ENCODE results near the gene CCDC81. TPM values are rescaled to one million over a fixed set of nuclear protein-coding genes. Genes with fewer than 3 reads are reported as not detected.

CCDC81 gene
- polyA plus RNA-seq, 1 experiment: 1.7 TPM

DNA sequence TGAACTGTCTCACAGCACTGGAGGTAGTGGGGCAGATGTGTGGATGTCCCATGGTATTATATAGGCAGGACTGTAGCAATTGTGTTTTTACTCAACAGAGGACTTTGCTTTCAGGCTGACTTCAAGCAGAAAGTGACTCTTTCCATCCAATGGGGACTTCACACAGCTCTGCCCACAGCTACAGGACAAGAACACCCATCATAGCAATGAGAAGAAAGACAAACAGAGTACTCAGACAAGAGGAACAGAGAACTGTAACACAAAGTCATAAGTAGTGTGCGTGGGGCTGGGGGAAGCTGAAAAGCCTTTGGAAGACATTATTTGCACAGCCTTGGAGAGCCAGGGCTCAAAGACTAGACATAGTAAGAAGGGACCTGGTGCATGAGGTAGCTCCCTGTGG is 70.3 kb downstream of the CCDC81 start:
- TF ChIP-seq, protein P1, sequence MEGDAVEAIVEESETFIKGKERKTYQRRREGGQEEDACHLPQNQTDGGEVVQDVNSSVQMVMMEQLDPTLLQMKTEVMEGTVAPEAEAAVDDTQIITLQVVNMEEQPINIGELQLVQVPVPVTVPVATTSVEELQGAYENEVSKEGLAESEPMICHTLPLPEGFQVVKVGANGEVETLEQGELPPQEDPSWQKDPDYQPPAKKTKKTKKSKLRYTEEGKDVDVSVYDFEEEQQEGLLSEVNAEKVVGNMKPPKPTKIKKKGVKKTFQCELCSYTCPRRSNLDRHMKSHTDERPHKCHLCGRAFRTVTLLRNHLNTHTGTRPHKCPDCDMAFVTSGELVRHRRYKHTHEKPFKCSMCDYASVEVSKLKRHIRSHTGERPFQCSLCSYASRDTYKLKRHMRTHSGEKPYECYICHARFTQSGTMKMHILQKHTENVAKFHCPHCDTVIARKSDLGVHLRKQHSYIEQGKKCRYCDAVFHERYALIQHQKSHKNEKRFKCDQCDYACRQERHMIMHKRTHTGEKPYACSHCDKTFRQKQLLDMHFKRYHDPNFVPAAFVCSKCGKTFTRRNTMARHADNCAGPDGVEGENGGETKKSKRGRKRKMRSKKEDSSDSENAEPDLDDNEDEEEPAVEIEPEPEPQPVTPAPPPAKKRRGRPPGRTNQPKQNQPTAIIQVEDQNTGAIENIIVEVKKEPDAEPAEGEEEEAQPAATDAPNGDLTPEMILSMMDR (IDR thresholded peaks at IDR 0.05; ENCODE audit: low read depth, low read length): no peak
- Histone ChIP-seq H3K9me3 (ENCODE audit: control insufficient read depth, insufficient read depth, low read length) (no peaks in the 10 kb centered on the region), H3K27ac (ENCODE audit: low read depth, low read length) (no peak overlapping the region), H3K4me3 (ENCODE audit: low read depth, low read length) (no peak overlapping the region), H3K27me3 (ENCODE audit: control insufficient read depth, insufficient read depth, low read length) (no peaks in the 10 kb centered on the region)
- no peak for DNase-seq (ENCODE audit: low read depth, low spot score)
- POLR2A ChIA-PET: no interaction called here
- CTCF ChIA-PET: no interaction called here

DNA sequence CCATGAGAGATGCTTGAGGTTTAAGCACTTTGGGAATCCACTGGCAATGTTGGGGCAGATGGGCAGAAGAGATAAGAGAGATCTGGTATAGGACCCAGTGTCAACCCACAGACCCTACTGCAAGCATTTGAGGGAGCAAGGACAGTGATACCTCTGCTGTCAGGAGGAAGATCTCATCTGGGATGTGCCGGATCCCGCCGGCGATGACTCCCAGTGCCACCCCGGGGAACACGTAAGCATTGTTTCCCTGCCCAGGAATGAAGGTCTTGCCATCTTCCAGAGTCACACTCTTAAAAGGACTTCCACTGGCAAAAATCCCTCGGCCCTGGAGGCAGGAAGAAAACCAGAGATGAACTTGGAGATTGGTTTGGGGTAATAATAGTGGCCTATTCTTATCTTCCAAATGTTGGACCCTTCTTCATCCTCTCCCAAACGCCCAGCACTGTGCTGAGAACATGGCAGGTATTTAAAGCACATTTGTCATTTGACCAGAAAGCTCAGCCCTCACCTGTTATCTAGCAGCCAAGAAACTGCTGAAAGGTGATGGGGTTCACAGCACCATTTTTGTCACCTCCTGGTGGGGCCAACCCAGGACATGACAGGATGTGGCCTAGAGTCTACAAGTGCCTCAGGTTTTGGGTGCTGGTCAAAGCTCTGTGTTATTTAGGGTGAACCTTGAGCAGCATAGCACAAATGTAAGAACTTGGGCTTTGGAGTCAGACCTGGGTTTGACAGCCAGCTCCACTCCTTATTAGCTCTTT is 71.7 kb downstream of the CCDC81 start:
- CTCF ChIA-PET: no interaction called here

DNA sequence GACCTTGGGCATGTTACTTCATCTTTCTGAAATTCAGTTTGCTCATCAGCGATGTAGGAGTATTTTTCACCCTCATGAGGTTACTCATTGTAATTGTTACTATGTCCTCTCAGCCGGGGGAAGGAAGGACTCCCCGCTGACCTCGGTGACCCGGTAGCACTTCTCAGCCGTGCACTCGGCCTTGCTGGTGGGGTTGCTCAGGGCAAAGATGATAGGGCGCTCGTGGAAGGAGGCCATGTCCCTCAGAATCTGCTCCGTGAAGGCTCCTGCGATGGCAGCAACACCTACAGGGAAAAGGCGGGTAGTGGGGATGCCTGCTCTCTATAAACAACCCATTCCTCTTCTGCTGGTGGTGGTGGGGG is 72.2 kb downstream of the CCDC81 start:
- no peak for DNase-seq (ENCODE audit: low read depth, low spot score)
- Histone ChIP-seq H3K4me3 (ENCODE audit: low read depth, low read length) (no peak overlapping the region), H3K27me3 (ENCODE audit: control insufficient read depth, insufficient read depth, low read length) (no peaks in the 10 kb centered on the region), H3K27ac (ENCODE audit: low read depth, low read length) (no peak overlapping the region), H3K9me3 (ENCODE audit: control insufficient read depth, insufficient read depth, low read length) (no peaks in the 10 kb centered on the region)
- TF ChIP-seq, protein P1 (IDR thresholded peaks at IDR 0.05; ENCODE audit: low read depth, low read length): no peak
- ChIA-PET POLR2A (no interaction called here), CTCF (no interaction called here)

More for the DNA sequence above, 71.7 kb downstream of the CCDC81 start:
- TF ChIP-seq, protein P1 (IDR thresholded peaks at IDR 0.05; ENCODE audit: low read depth, low read length): no peak
- Histone ChIP-seq H3K27me3 (ENCODE audit: control insufficient read depth, insufficient read depth, low read length) (no peaks in the 10 kb centered on the region), H3K4me3 (ENCODE audit: low read depth, low read length) (no peak overlapping the region), H3K27ac (ENCODE audit: low read depth, low read length) (no peak overlapping the region), H3K9me3 (ENCODE audit: control insufficient read depth, insufficient read depth, low read length) (no peaks in the 10 kb centered on the region)
- POLR2A ChIA-PET: no interaction called here
- no peak for DNase-seq (ENCODE audit: low read depth, low spot score)

DNA sequence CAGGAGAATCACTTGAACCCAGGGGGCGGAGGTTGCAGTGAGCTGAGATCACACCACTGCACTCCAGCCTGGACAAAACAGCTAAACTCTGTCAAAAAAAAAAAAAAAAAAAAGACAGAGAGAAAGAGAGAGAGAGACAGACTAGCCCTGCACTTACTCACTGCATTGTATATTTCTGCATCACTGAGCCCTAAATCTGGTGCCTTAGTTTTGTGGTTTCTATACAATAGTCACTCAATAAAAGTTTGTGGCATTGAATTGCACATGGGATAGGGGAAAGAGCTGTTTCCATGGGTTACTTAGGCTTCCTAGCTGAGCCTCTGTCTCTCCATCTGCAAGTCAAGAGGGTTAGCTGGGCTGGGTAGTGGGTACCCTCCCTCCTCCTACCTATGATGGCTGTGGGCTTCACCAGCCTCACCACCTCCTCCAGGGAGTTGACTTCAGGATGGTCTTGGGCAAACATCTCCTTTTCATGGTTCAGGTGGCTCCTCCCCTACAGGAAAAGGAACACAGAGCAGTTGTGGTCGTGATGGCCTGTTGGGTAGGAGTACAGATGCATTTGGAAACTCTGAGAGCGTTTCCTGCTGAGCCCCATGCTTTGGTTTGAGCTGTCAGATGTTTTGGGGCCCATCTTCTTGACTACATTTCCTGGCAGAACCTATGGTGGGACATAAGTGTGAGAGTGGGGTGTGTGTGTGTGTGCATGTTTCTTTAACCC is 73.2 kb downstream of the CCDC81 start:
- ChIA-PET CTCF (interaction anchor here (0.6 to 1.1 kb wide), 4 partner anchors 234 to 547 kb away, joined by 3 to 7 read pairs (median 4); no protein-coding TSS in a partner anchor), POLR2A (interaction anchor here (0.6 to 0.8 kb wide), 3 partner anchors 36 to 111 kb away, joined by 3 read pairs; no protein-coding TSS in a partner anchor)
- Histone ChIP-seq H3K27me3 (ENCODE audit: control insufficient read depth, insufficient read depth, low read length) (no peaks in the 10 kb centered on the region), H3K4me3 (ENCODE audit: low read depth, low read length) (no peak overlapping the region), H3K27ac (ENCODE audit: low read depth, low read length) (no peak overlapping the region), H3K9me3 (ENCODE audit: control insufficient read depth, insufficient read depth, low read length) (no peaks in the 10 kb centered on the region)
- TF ChIP-seq, protein P1 (IDR thresholded peaks at IDR 0.05; ENCODE audit: low read depth, low read length): no peak
- DNase-seq (ENCODE audit: low read depth, low spot score): no peak
